Activated CD4-positive, alpha-beta T cell treated with anti-CD3 and anti-CD28 coated beads, Interleukin-2, Interleukin-4, amounts not matched to agents 100 ng/mL and 50 ng/mL, durations not matched to agents 16 hours and 8 hours (primary cell): ENCODE data around the gene TMEM45A.
"Not testable (repeated sequence)": the region's sequence is repeated elsewhere in the genome, so short reads cannot be mapped to it uniquely, and the experiment has no call there.

Experiments used
- DNase-seq: peaks from one replicate; pipeline ENCODE4 v3.0.0-alpha.2; 2020; ENCODE audit warnings: low spot score

The TMEM45A gene

DNA sequence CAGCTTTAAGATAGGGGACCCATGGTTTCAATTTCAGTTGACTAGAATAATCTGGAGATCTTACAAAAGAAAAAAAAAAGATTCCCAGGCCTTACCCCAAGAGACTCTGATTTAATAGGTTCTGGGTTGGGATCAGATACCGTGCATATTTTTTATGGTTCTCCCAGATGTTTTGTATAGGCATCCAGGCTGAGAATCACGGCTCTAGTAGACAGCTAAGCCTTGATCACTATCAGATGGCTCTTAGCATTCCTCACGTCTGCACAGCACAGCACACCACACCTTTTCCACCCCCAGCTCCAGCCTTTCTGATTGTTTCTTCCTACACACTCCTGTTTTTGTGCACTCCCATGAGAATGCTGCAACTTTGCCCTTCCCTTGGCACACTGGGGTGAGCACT lies 40.8 kb downstream of the TMEM45A start:
- no peak for DNase-seq

DNA sequence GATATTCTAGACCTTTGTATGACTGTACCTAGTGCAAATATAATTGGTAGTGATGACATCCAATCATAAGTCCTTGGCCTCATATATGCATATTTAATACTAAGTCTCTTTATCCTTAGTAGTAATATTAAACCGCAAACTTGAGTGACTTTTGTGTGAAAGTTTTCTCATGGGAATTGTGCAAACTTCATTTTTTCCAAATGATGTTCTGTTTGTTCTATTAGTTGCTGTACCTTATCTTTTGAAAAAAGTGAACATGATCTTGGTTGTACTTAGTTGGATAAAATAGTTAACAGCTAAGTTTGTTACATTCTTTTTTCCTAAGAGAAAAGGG lies 43.2 kb downstream of the TMEM45A start:
- DNase-seq, result no peak

DNA sequence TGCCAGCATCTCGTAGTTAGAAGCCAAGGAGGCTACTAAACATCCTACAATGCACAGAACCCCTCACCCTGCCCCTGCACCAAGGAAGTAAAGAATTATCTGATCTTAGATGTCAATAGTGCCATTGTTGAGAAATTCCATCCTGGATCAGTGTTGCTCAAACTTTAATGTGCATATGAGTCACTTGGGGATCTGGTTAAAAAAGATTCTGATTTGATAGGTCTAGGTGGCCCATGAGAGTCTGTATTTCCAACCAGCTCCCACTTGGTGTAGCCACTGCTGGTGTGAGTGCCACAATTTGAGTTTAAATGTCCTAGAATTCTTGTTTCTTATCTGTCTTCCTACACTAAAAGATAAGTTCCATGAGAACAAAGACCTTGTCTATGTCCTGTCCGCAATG lies 43.7 kb downstream of the TMEM45A start:
- DNase-seq, result no peak

DNA sequence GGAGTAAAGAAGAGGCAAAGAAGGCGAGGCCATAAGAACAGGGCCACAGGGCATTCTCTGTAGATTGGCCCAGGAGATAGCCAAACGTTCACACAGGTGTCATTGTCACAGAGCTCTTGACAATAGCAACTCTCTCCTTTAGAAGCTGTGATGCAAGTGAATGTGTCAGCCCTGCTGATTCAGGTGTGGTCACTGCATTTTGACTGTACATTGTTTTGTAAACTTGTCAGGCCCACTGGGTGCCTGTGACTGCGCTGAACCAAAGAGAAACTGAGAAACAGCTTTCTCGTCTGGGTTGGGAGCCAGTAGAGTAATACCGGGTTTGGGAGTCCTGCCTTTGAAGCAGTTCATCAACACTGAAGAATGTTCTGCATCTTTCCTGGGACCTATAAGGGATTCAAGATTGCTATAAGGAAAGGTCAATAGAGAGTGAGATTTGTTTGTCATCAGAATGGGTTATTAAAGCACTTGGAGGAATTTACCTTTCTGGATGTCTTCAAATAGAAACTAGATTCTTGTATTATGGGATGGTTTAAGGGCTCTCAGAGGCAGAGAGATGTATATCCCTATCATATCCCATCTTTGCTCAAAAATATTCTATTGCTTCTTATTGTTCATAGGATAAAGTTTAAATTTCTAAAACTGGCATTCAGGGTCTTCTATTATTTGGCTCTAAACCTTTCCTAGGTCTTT lies 45.4 kb downstream of the TMEM45A start:
- DNase-seq, result no peak

DNA sequence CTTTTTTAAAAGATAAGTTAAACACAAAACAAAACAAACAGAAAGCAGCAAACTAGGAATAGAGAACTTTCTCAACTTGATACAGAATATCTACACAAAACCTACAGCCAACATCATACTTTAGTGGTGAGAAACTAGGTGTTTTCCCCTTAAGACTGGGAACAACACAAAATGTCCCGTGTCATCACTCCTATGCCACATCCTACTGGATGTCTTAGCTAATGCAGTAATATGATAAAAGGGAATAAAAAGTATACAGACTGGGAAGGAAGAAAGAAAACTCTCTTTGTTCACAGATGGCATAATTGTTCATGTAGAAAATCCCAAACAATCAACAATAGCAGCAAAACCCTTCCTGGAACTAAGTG lies 45.9 kb downstream of the TMEM45A start:
- DNase-seq, result no peak

DNA sequence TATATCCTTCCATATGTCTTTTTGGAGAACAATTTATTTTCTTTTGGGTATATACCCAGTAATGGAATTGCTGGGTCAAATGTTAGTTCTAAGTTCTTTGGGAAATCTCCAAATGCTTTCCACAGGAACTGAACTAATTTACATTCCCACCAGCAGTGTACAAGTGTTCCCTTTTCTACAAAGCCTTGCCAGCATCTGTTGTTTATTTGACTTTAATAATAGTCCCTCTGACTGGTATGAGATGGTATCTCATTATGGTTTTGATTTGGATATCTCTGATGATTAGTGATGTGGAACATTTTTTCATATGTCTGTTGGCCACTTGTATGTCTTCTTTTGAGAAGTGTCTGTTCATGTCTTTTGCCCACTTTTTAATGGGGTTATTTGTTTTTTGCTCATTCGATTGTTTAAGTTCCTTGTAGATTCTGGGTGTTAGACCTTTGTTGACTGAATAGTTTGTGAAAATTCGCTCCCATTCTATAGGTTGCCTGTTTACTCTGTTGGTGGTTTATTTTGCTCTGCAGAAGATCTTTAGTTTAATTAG lies 48.4 kb downstream of the TMEM45A start:
- DNase-seq, result no peak

DNA sequence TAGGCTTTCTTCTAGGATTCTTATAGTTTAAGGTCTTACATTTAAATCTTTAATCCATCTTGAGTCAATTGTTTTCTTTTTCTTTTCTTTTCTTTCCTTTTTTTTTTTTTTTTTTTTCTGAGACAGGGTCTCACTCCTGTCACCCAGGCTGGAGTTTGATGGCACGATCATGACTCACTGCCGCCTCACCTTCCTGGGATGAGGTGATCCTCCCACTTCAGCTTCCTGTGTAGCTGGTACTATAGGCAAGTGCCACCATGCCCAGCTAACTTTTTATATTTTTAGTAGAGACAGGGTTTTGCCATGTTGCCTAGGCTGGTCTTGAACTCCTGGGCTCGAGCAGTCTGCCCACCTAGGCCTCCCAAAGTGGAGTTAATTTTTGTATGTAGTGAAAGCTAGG lies 49.0 kb downstream of the TMEM45A start:
- DNase-seq, result not testable (repeated sequence)

DNA sequence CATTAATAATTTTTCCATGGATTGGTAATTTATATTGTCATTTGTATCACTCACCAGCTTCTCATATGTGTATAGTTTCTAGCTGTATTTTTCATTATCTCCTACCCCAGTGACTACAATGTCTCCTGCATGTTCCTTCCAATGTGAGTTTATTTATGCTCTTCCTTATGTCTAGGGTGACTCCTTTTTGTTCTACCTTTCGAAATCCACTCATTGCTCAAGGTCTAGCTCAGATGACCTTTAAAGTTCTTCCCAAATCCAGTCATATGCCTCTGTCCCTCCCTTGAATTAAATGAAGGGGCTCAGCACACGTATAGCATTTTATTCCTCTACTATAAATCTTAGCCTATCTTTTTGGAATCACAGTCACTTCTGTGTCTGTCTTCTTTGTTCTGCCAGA lies 53.0 kb downstream of the TMEM45A start:
- DNase-seq, result no peak

DNA sequence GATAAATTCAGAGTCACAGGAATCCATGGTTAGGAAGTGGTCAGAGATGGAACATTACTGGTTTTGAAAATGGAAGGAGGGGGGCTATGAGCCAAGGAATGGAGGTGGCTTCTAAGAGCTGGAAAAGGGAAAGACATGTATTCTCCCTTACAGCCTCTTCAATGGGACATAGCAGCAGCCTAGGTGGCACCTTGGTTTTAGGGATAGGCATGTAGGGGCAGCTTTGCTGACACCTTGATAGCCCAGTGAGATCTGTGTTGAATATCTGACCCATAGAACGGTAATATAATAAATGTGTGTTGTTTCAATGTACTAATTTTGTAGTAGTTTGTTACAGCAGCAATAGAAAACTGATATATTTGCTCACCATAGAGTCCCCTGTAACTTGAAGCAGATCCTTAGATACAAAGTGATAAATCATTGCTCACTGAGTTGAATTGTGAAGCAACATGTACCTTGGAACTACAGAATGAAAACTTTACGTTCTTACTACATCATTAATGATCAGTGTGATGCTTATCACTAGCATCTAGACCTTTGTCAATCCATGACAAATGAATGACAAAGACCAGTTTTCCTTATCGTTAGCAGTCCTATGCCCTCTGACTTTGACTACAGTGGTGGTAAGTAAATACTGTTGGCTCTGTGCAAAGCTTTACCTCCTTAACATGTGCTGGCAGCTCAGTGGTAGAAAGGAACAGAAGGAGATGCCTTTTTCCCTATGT lies 53.8 kb downstream of the TMEM45A start:
- DNase-seq, result no peak

DNA sequence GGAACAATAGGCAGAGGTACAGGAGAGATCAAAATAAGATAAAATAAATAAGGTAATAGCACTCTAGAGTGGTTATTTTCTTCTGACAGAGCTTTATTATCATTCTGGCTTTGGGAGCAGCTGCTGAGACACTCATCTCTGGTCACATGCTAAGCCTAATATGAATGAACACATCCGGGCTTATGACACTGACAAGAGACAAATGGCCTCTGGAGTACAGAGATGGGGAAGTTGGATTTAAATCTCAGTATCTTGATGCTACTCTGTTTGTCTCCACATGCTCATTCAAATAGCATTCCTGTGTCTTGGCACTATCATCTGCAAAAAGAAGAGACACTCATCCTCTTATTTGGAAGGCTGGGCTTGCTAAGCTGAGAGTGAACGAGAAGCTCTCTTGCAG lies 55.6 kb downstream of the TMEM45A start:
- no peak for DNase-seq

DNA sequence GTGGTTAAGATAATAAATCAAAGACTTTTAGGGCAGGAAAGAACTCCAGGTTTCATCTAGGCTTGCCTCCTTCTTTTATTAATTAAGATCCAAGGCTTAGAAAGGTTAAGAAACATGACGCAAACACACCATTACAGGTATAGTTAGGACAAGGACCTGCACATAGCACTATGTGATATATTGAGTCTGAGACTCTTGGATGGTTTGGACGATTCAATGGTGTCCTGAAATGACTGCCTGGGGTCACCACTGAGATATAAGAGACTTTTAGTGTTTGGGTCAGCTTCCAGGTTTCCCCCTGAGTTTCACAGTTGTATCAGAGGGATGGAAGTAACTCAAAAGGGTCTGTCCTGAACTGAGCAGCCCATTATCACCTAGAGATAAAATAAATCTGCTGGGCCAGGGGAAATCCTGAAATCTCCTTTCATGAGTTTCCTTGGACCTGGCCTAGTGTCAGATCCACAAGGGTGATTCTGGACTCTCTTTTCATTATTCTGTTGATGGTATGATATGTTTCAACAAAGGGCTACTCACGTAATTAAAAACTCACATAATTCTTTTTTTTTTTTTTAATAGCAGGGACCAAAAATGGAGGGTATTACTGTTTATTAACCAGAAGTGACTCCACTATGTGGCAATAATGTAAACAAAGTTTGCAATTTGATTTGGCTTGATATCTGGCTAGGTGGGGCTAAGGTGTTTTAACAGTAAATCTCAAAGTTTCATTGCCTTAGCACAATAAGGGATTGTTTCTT lies 61.4 kb downstream of the TMEM45A start:
- DNase-seq, result no peak

DNA sequence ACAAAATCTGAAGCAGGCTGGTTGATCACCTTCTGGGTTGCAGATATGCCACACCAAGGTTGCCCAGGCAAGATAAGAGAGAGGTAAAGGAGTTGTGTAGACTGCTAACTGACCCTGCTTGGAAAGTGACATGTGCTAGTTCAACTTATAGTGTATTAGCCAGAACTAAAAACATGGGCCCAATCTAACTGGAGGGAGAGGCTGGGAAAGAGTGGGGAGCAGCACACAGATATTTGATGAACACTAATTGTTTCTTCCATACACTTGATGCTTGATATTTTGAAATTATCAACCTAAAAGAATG lies 61.9 kb downstream of the TMEM45A start:
- no peak for DNase-seq

DNA sequence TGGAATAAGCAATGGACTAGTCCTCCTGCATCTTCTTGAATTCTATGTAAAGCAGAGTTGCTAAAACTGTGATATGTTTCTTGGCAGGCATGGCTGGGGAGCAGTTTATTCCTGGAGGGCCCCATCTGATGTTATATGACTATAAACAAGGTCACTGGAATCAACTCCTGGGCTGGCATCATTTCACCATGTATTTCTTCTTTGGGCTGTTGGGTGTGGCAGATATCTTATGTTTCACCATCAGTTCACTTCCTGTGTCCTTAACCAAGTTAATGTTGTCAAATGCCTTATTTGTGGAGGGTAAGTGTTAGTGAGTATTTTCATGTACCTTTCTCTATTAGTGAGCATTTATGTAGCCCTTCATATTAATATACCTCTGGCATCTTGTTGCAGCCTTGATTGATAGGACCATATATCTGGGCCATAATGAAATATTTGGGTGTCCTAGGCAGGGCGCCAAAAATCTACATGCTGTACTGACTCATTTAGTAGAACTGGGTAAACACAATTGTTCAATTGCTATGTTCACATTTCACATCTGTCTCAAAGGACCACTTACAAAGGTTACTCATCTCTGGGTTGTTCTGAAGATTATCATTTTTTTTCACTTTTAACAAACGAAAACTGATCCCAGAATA lies 64.4 kb downstream of the TMEM45A start:
- DNase-seq, result no peak

DNA sequence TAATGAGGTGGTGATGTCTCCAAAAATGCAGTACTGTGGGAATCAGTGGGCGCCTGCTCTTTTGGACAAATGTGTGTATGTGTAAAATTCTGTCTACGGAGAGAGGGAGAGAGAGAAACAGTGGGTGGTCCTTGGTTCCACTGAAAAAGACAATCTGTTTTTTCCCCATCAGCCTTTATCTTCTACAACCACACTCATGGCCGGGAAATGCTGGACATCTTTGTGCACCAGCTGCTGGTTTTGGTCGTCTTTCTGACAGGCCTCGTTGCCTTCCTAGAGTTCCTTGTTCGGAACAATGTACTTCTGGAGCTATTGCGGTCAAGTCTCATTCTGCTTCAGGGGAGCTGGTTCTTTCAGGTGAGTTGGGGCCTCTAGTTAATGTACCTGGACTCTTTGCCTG lies 65.8 kb downstream of the TMEM45A start:
- no peak for DNase-seq

DNA sequence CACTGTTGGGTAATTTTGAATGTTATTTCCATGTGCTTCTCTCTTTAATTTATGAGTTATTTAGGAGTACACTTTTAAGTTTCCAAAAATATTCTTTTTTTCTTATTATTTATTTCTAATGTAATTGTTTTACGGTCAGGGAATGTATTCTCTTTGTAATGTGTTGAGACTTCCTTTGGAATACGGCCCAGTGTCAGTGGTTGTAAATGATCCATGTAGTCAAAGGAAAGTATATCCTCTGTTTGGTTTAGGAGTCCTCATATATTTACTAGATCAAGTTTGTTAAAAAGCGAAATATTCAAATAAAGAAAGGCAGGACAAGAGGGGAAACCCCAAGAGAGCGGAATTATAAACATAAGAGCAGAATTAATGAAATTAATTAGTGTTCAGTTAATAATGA lies 68.0 kb downstream of the TMEM45A start:
- no peak for DNase-seq

DNA sequence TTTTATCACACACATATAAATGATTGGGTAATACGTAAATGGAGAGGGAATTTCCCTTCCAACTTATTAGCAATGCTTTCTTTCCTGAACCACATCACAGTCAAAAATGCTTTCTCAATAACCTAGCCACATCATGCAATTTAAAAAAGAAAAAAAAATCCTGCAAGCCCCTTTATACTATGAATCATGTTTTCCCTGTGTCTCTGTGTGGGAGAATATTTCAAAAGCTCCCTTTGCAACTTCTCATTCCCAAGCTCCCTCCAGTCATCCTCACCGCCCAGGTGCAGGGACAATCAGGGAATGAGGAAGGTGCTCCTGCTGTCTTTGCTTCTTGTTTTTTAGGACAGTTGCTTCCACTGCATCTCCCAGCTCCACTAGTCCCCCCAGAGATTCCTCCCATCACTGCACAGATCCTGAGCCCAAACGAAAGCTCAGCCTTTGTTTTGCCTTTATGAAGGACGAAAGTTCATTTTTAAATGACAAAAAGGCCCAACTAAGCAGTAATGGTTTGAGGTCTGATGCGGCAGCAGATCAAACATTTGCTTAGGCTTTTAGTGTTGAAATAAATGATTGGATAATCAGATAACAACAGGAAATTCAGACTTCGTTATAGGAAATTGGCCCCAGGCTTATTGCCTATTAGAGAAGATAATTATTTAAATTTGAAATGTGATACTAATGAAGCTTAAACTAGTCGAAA lies 69.2 kb downstream of the TMEM45A start:
- DNase-seq, result no peak

DNA sequence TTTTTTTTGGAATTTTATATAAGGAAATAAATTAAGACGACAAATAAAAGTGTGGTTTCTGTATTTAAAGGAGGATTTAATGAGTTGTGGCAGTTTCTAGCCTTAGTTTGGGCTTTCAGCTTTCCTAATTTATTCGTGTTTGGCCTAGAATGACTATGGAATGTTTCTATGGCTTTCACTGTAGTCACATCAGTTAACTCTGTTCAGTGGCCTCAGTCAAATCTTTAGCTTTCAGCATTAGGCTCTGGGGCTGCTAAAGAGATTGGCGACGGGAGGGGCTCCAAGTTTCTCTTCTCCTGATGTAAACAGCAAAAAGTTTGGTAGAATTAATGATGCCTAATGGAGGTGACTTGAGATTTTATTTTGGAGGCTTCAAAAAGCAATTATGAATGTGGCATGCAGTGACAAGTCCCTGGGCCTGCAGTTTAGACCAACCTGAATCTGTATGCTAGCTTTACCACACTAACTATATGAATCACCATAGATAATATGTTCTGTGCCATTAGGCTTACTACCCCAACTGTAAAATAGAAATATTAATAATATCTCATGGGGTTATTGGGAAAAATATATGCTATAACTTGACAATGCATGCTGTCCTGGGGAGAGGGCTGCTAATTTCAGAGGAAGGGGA lies 69.9 kb downstream of the TMEM45A start:
- DNase-seq, result no peak

DNA sequence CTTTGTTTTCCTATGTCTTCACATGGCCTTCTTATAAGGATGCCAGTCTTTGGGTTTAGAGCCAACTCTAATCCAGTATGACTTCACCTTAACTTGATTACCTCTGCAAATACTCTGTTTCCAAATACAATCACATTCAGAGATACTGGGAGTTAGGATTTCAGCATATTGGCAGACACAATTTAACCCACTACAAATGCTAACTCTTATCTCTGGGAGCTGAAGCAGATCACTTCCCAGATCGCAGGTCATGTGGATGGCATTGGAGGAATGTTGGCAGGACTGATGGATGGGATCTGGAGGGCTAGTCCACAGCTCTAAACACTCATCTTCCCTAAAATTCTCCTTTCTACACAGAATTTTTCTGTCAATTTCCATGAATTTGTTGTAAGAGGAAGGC lies 70.8 kb downstream of the TMEM45A start:
- DNase-seq, result no peak

DNA sequence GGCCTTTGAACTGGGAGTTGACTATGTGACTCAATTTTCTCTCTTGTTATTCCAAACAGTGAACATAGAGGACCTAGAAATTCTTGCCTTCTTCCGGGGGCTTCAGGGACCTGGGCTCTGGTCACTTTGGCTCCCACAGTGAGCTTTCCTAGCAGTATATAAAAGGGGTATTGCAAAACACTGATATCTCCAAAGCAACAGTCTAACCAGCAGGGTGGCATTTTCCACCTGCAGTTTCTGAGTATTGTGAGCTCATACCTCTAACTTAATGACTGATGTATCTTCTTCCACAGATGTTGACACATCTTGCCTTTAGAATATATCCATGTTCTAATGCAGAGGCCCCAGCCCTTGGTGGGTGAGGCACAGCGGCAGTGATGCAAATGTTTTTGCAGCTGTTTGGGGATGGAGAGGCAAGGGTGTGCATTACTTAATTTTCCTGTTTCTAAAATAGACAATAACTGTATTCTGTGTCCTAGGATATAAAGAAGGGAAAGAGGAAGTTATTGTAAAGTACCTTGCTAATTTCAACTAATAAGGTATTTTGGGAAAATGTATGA lies 71.3 kb downstream of the TMEM45A start:
- no peak for DNase-seq

DNA sequence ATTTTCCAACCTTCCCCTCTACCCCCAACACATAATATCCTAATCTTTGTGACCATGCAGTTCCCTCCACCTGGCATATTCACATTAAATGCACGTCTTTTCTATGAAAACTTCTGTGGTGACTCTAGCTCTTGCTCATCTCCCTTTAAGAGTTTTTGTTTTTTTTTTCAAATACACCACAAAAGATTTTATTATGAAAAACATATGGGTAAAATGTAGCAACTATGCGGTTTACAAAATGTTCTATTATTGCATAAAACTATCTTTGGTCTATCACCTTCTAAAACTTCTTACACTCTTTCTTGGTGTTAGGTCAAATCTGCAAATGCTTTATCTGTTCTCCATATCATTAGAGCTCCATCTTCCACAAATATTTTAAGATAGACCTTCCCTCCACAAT lies 78.4 kb downstream of the TMEM45A start:
- DNase-seq, result no peak

DNA sequence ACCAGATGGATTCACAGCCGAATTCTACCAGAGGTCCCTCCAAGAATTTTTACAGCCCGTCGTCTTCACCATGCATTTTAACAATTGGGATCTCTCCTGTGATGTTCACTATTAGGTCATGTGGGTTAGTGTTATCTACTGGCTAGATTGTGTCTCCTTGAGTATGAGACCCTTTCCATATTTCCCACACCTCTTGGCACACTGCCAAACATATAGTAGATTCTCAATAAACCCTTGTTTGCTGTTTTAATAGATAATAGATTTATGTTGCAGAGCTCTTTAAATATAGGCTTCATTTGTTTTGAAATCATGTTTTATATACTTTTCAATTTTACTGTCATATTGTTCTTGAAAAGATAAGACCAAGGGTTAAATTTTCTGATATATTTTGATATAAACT lies 82.1 kb downstream of the TMEM45A start:
- DNase-seq, result no peak
